ENCODE data around the gene MKKS. TPM values are rescaled to one million over a fixed set of nuclear protein-coding genes. Genes with fewer than 3 reads are reported as not detected.

MKKS gene
- total and polyA plus RNA-seq, 2 of the 13 experiments (the other 11 are each of a cell fraction or from before 2014, with no cell fraction given), result 26.7 to 34.5 TPM

- TF ChIP-seq HNF1A (IDR thresholded peaks at IDR 0.05; ENCODE audit: low read depth) (no peak), HNF1A (CRISPR knock-in tag; IDR thresholded peaks at IDR 0.05; ENCODE audit: borderline replicate concordance) (no peak), ZNF703 (CRISPR knock-in tag; IDR thresholded peaks at IDR 0.05; ENCODE audit: borderline replicate concordance) (no peak), ZNF326 (CRISPR knock-in tag; IDR thresholded peaks at IDR 0.05; ENCODE audit: borderline replicate concordance) (no peak), KDM1A (CRISPR knock-in tag; IDR thresholded peaks at IDR 0.05) (0 out of 2 replicates have a peak, but pooled peaks have one; percentile 36), ZBTB10 (CRISPR knock-in tag; IDR thresholded peaks at IDR 0.05; ENCODE audit: borderline replicate concordance) (no peak), MIXL1 (CRISPR knock-in tag; IDR thresholded peaks at IDR 0.05) (no peak), ZNF296 (CRISPR knock-in tag; conservative IDR thresholded peaks at IDR 0.05) (no peak), KMT2A (CRISPR knock-in tag; IDR thresholded peaks at IDR 0.05) (no peak), ZNF282 (IDR thresholded peaks at IDR 0.05; ENCODE audit: partially characterized antibody) (no peak), ETV5 (CRISPR knock-in tag; IDR thresholded peaks at IDR 0.05; ENCODE audit: borderline replicate concordance) (no peak), TFDP1 (CRISPR knock-in tag; IDR thresholded peaks at IDR 0.05; ENCODE audit: borderline replicate concordance) (no peak), NR0B2 (CRISPR knock-in tag; IDR thresholded peaks at IDR 0.05) (no peak), MAZ (IDR thresholded peaks at IDR 0.05; ENCODE audit: borderline replicate concordance, low read depth, low read length) (no peak), MAZ (CRISPR knock-in tag; IDR thresholded peaks at IDR 0.05; ENCODE audit: low read depth) (no peak), NFIB (CRISPR knock-in tag; IDR thresholded peaks at IDR 0.05; ENCODE audit: borderline replicate concordance) (no peak), ZNF607 (CRISPR knock-in tag; IDR thresholded peaks at IDR 0.05; ENCODE audit: borderline replicate concordance) (no peak), NAIF1 (CRISPR knock-in tag; IDR thresholded peaks at IDR 0.05; ENCODE audit: borderline replicate concordance) (no peak), MAFK (conservative IDR thresholded peaks at IDR 0.05 in 1 of 2, IDR thresholded peaks at IDR 0.05 in 1 of 2; ENCODE audit: low read length in 2 of 2) (peak; percentile 81 to 85), ZNF143 (CRISPR knock-in tag; IDR thresholded peaks at IDR 0.05) (no peak), ZNF124 (CRISPR knock-in tag; IDR thresholded peaks at IDR 0.05) (no peak), POLR2G (IDR thresholded peaks at IDR 0.05; ENCODE audit: low read depth, low read length) (no peak), SETDB1 (CRISPR knock-in tag; IDR thresholded peaks at IDR 0.05; ENCODE audit: borderline replicate concordance) (no peak), ZNF383 (CRISPR knock-in tag; IDR thresholded peaks at IDR 0.05; ENCODE audit: borderline replicate concordance) (no peak)
These were observed 52.5 kb downstream of the MKKS start (continued) for GRCh38 chr20:10381477-10381876.

Measured in HepG2 (cell line).